Measurements from ENCODE around the gene RNF215.

DNA sequence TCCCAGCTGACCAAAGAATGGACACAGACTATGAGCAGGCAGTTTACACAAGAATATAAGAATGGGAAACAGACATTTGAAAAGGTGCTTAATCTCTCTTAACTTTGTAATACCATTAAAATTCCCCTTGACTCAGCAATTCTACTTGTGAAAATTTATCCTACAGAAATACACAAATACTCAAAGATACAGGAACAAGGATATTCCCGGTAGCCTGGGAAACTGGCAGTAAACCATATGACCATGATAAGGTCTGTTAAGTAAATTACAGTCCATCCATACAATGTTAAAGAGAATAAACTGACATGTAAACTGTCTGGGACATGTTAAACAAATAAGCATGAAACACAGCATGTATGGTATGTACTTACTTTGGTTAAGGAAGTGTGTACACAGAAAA lies 29.6 kb upstream of the RNF215 start:
- TF ChIP-seq, protein P1, sequence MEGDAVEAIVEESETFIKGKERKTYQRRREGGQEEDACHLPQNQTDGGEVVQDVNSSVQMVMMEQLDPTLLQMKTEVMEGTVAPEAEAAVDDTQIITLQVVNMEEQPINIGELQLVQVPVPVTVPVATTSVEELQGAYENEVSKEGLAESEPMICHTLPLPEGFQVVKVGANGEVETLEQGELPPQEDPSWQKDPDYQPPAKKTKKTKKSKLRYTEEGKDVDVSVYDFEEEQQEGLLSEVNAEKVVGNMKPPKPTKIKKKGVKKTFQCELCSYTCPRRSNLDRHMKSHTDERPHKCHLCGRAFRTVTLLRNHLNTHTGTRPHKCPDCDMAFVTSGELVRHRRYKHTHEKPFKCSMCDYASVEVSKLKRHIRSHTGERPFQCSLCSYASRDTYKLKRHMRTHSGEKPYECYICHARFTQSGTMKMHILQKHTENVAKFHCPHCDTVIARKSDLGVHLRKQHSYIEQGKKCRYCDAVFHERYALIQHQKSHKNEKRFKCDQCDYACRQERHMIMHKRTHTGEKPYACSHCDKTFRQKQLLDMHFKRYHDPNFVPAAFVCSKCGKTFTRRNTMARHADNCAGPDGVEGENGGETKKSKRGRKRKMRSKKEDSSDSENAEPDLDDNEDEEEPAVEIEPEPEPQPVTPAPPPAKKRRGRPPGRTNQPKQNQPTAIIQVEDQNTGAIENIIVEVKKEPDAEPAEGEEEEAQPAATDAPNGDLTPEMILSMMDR (IDR thresholded peaks at IDR 0.05): no peak
- no peak for TF ChIP-seq POLR2A (IDR thresholded peaks at IDR 0.05)
